ENCODE measurements around the gene ANO8.
"Not testable (repeated sequence)": the region's sequence is repeated elsewhere in the genome, so short reads cannot be mapped to it uniquely, and the experiment has no call there.

ANO8 gene

GRCh38 chr19:17306285-17306714 is 28.4 kb downstream of the ANO8 start:
- no peak for DNase-seq

DNA sequence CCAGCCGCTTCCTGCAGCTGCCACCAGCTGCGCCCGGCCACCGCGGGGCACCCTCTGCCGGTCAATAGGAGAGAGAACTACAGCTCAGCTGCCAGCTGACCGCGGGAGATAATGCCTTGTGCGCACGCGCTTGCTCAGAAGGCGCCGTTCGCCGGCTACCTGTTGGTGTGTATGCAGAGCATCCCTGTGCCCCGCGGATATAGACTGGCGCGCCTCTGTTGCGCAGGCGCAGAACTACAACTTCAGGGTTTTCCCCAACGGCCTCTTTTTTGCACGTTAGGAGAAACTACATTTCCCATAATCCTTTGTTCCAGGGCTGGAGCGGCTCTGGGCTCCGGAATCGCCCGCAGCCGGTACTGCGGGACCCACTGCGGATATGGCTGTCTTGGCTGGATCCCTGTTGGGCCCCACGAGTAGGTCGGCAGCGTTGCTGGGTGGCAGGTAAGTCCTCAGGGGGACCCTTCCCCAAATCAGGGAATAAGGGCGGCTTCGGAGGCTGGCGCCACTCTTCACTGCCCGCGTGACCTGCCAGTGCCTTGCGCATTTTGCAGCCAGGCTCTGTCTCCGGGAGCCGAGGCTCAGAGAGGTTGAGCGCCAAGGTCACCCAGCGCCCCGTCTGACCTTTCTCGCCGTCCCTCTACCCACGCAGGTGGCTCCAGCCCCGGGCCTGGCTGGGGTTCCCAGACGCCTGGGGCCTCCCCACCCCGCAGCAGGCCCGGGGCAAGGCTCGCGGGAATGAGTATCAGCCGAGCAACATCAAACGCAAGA is 29.0 kb downstream of the ANO8 start, which contains the start of gene MRPL34:
Gene MRPL34 (plus strand): TSS at position 356 of the 768 bp plus-strand sequence. CDS start 21 bp downstream, at position 377.
- DNase-seq, result peak; percentile 99

- no peak for DNase-seq
Measured at GRCh38 chr19:17305216-17305516, 29.5 kb downstream of the ANO8 start.

DNA sequence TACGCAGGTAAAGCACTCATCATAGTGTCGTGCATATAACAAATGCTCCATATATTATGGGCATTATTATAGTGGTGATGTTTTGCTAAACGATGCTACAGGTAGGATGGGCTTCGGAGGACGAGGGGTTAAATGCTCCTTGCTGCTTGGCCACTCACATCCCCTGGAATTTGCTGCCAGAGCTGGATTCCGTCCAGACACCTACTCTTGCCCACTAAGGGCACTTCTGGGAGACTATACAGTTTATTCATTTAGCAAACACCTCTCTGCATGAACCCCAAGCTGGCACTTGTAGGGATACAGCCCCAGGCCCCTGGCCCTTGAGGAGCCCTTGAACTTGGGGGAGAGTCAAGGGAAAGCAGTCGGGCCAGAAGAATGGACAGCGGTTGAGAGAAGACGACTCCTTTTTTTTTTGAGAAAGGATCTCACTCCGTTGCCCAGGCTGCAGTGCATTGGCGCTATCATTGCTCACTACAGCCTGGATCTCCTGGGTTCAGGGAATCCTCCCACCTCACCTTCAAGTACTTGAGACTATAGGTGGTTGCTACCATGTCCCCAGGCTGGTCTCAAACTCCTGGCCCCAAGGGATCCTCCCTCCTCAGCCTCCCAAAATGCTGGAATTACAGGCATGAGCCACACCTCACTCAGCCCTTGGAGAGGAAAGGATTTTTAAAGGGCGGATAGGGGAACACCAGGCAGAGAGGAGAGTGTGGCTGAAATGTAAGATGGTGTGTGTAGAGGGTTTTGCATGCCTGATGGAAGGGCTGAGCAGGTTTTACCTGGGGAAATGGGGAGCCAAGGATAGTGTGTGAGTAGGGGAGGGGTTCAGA is 30.1 kb downstream of the ANO8 start:
- no peak for DNase-seq

GRCh38 chr19:17303940-17304267 is 30.8 kb downstream of the ANO8 start:
- DNase-seq, result no peak

DNA sequence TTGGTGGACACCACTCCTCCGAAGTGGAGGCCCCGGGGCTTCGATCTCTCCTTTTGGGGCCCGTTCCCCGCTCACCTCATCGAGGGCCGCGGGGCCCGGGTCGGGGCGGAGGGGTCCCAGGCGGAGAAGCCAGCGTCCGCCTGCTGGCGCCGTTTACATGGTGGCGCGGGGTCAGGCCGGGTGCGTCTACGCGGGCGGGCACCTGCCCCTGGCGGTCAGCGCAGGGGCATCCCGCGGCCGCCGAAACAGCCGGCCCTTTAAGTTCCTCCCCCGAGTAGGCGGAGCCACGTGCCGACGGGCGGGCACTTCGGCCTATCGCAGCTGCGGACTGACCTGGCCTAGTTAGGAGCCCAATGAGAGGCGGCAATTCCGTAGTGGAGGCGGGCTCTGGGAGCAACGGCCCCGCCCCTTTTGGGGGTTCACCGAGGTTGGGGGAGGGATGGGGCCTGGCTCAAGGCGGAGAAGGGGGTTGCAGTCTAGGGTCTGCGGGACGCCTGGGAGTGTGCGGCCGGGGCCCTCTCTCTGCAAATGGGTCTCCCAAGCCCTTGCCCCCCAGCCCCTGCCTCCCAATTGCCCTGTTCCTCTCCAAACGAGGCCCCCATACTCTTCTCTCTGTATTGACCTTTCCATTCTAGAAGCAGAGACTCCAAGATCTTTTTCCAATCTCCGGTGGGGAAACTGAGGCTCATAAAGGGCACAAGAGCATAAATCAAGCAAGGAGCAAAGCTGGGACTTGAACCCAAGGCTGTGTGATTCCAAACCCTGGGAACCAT is 31.3 kb downstream of the ANO8 start, which contains the start of gene ABHD8:
Gene ABHD8 (minus strand): TSS at position 259 of the 773 bp plus-strand sequence. CDS start 1,809 bp downstream, outside the sequence.
- peak; percentile 94 for DNase-seq

- DNase-seq, result no peak
Measured at GRCh38 chr19:17302391-17303166, 32.1 kb downstream of the ANO8 start.

- DNase-seq, result no peak
Measured at GRCh38 chr19:17300992-17301619, 33.5 kb downstream of the ANO8 start.

DNA sequence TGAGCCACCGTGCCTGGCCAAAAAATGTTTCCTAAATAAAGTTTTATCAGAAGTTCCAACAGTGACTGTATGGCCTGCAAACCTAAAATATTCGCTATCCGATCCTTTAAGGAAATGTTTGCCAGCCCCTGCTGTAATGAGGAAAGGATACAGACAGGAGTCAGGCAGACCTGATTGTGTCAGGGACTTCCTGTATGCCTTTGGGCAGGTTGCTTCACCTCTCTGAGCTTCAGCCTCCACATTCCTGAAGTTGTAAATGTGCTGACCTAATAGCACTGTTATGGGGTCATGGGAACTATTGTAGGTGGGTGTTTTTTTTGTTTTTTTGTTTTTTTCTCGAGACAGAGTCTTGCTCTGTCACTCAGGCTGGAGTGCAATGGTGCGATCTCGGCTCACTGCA is 37.7 kb downstream of the ANO8 start:
- DNase-seq, result no peak

GRCh38 chr19:17296273-17296672 is 38.4 kb downstream of the ANO8 start:
- DNase-seq, result no peak

- not testable (repeated sequence) for DNase-seq
Measured at GRCh38 chr19:17295551-17295950, 39.1 kb downstream of the ANO8 start.

- DNase-seq, result no peak
Measured at GRCh38 chr19:17294051-17294891, 40.4 kb downstream of the ANO8 start.

- no peak for DNase-seq
Measured at GRCh38 chr19:17293605-17294004, 41.0 kb downstream of the ANO8 start.

- DNase-seq, result peak; percentile 87
Measured at GRCh38 chr19:17292301-17293074, 42.2 kb downstream of the ANO8 start.

DNA sequence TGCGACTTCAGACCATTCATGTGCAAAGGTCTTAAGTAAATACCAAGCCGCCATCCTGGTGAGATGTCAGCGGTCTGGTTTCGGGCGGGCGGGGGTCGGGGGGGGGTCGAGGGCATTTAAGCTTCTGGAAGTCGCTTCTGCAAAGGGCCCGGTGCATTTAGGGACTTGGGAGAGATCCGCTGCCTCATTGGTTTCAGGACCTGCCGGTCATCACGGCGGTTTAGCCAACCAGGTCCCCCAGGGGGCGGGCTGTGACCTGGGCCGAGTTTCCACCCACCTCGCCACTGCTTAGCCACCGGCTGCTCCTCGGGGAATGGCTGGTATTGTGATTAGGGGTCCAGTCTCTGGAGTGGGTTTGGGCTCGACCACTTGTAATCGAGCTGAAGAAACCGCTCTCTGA is 45.2 kb downstream of the ANO8 start:
- peak; percentile 78 for DNase-seq

- DNase-seq, result no peak
Measured at GRCh38 chr19:17286752-17287151, 47.9 kb downstream of the ANO8 start.

- DNase-seq, result no peak
Measured at GRCh38 chr19:17286263-17286662, 48.4 kb downstream of the ANO8 start.

DNA sequence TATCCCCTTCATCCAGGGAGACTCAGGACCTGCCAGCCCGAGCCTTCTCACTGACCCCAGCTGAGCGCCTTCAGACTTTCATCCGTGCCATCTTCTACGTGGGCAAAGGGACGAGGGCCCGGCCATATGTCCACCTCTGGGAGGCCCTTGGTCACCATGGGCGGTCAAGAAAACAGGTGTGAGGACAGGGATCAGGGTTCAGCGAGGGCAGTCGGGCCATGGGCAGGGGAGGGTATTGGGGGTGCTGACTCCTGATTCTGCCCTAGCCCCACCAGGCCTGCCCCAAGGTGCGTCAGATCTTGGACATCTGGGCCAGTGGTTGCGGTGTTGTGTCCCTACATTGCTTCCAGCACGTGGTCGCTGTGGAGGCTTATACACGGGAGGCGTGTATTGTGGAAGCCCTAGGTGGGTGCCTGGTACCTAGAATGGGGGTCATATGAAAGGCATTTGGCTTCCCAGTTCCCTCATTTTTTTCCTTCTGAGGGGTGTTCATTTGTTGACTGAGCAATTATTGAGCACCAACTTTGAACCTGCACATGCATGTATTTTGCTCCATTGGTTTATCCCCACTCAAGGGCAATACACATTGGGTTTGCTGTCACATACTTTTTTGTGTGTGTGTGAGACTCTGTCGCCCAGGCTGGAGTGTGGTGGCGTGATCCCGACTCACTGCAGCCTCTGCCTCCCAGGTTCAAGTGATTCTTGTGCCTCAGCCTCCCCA is 49.1 kb downstream of the ANO8 start:
- DNase-seq, result no peak

- no peak for DNase-seq
Measured at GRCh38 chr19:17283504-17283996, 51.1 kb downstream of the ANO8 start.

All from fibroblast of upper back skin (primary cell).